Neuronal stem cell (in vitro differentiated cells): Measurements from ENCODE around the gene ASB18. TPM values are rescaled to one million over a fixed set of nuclear protein-coding genes. Genes with fewer than 3 reads are reported as not detected.

ENCODE experiments used
- DNase-seq: peaks from one replicate; pipeline ENCODE4 v3.0.0-alpha.2; 2013; ENCODE audit warnings: low spot score
- H2AFZ ChIP-seq: one replicate; pipeline ENCODE4 v1.6.1; 2013; ENCODE audit warnings: mild to moderate bottlenecking, low read length, inconsistent platforms
- H2AK5ac ChIP-seq: 2 replicates; pipeline ENCODE4 v1.6.1; 2013; ENCODE audit warnings: low read depth, mild to moderate bottlenecking, inconsistent platforms, low read length, moderate library complexity, mixed read lengths
- H2BK120ac ChIP-seq: 2 replicates; pipeline ENCODE4 v1.6.1; 2013; ENCODE audit warnings: low read depth, mild to moderate bottlenecking, inconsistent platforms, low read length, moderate library complexity, mixed read lengths
- H2BK12ac ChIP-seq: one replicate; pipeline ENCODE4 v1.6.1; 2013; ENCODE audit warnings: low read length, inconsistent platforms
- H2BK15ac ChIP-seq: 2 replicates; pipeline ENCODE4 v1.6.1; 2013; ENCODE audit warnings: mild to moderate bottlenecking, low read length, inconsistent platforms, mixed read lengths
- H2BK5ac ChIP-seq: one replicate; pipeline ENCODE4 v1.6.1; 2013; ENCODE audit warnings: inconsistent platforms, mild to moderate bottlenecking, low read length, moderate library complexity
- H3K14ac ChIP-seq: one replicate; pipeline ENCODE4 v1.6.1; 2013; ENCODE audit warnings: low read length, inconsistent platforms
- H3K18ac ChIP-seq: 2 replicates; pipeline ENCODE4 v1.6.1; 2013; ENCODE audit warnings: low read length, inconsistent platforms
- H3K23ac ChIP-seq: 2 replicates; pipeline ENCODE4 v1.6.1; 2013; ENCODE audit warnings: low read depth, mild to moderate bottlenecking, mixed read lengths, low read length, inconsistent platforms; ENCODE audit not compliant: poor library complexity
- H3K27ac ChIP-seq: replicated peaks from 3 replicates; pipeline ENCODE4 v1.5.1; 2013; ENCODE audit warnings: low read length, inconsistent platforms
- H3K27me3 ChIP-seq, 3 experiments: 2 replicates each; pipeline ENCODE4 v1.6.1; 2013; ENCODE audit warnings: low read length in 3 of 3, mild to moderate bottlenecking in 2 of 3, inconsistent platforms in 1 of 3, low read depth in 1 of 3, mixed read lengths in 1 of 3, moderate library complexity in 1 of 3; ENCODE audit not compliant: control insufficient read depth in 3 of 3, insufficient read depth in 3 of 3
- H3K36me3 ChIP-seq, 2 donors: replicated peaks in 1 of 2; 2 replicates each; pipeline ENCODE4 v1.6.1; 2013; ENCODE audit warnings: low read length in 2 of 2; ENCODE audit not compliant: control insufficient read depth in 2 of 2, insufficient read depth in 2 of 2
- H3K4ac ChIP-seq: 2 replicates; pipeline ENCODE4 v1.6.1; 2013; ENCODE audit warnings: inconsistent platforms, mild to moderate bottlenecking, low read length, moderate library complexity
- H3K4me1 ChIP-seq, 2 donors: 1 replicate in 1 of 2; 2 replicates in 1 of 2; pipeline ENCODE4 v1.6.1; 2013; ENCODE audit warnings: low read length in 2 of 2, low read depth in 1 of 2; ENCODE audit not compliant: control insufficient read depth in 2 of 2, insufficient read depth in 1 of 2
- H3K4me2 ChIP-seq: one replicate; pipeline ENCODE4 v1.6.1; 2013; ENCODE audit warnings: mild to moderate bottlenecking, low read length, inconsistent platforms; ENCODE audit not compliant: insufficient read depth, poor library complexity, severe bottlenecking
- H3K4me3 ChIP-seq, 2 donors: 2 replicates each; pipeline ENCODE4 v1.5.1; 2013; ENCODE audit warnings: low read length in 2 of 2, mild to moderate bottlenecking in 2 of 2, inconsistent platforms in 1 of 2, moderate library complexity in 1 of 2
- H3K79me1 ChIP-seq: one replicate; pipeline ENCODE4 v1.6.1; 2013; ENCODE audit warnings: low read depth, mild to moderate bottlenecking, inconsistent platforms, low read length, moderate library complexity
- H3K9ac ChIP-seq: one replicate; pipeline ENCODE4 v1.6.1; 2013; ENCODE audit warnings: mild to moderate bottlenecking, low read depth, low read length, inconsistent platforms; ENCODE audit not compliant: poor library complexity
- H3K9me3 ChIP-seq, 2 donors: replicated peaks in 1 of 2; 2 replicates each; pipeline versions ENCODE3 to v1.6.1; 2013; ENCODE audit warnings: low read length in 2 of 2, mild to moderate bottlenecking in 2 of 2, inconsistent platforms in 1 of 2, low read depth in 1 of 2, mixed read lengths in 1 of 2, moderate library complexity in 1 of 2; ENCODE audit not compliant: control insufficient read depth in 2 of 2, insufficient read depth in 1 of 2
- H4K8ac ChIP-seq: one replicate; pipeline ENCODE4 v1.6.1; 2013; ENCODE audit warnings: low read depth, mild to moderate bottlenecking, inconsistent platforms, low read length, moderate library complexity
- H4K91ac ChIP-seq: one replicate; pipeline ENCODE4 v1.6.1; 2013; ENCODE audit warnings: low read length, low read depth, mild to moderate bottlenecking, inconsistent platforms; ENCODE audit not compliant: poor library complexity
- WGBS, 2 donors: extraction: QIAGEN DNeasy Blood & Tissue Kit; methylation state at CpG; one replicate each; pipeline ENCODE4 v1.1.7; 2013; ENCODE audit warnings: missing lambda C conversion rate in 2 of 2, mixed read lengths in 1 of 2; ENCODE audit not compliant: insufficient read length in 2 of 2, insufficient replicate concordance in 1 of 2; ENCODE audit errors: extremely low coverage in 2 of 2; 5-methylcytosine and 5-hydroxymethylcytosine counted together
- polyA plus RNA-seq, 2 experiments: library from polyadenylated mRNA; stranded (reverse); fragments of 200-250 nt; gene quantifications; one replicate each; pipeline ENCODE4 v1.2.3, GENCODE V29; 2013

Gene ASB18, protein sequence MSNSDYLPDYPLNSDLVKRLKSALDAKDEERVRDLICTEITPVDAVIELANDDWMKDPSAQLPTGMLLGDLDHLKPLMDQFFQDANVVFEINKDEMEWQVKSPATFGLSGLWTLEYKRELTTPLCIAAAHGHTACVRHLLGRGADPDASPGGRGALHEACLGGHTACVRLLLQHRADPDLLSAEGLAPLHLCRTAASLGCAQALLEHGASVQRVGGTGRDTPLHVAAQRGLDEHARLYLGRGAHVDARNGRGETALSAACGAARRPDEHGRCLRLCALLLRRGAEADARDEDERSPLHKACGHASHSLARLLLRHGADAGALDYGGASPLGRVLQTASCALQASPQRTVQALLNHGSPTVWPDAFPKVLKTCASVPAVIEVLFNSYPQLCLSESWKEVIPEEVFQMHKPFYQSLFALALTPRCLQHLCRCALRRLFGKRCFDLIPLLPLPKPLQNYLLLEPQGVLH
- not detected for polyA plus RNA-seq (2013, experiment 1 of 2)
- polyA plus RNA-seq (2013, experiment 2 of 2): not detected

DNA sequence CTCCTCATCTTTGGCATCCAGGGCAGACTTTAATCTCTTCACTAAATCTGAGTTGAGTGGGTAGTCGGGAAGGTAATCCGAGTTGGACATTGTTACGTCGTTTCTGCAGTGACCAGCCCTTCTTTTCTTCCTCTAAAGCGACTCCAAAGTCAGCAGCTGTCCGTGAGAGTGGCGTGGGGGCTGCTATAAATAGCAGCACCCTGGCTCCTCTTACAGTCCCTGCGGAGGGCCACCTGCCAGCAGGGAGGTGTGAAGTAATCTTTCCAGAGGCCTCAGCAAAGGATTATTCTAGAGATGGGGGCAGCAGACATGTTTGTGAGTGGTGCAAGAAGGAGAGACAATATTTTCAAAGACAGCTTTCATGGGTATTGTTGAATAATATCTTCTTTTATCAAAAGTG lies at the start of gene ASB18:
Gene ASB18, minus strand, starts transcription at position 151 of the 400 bp plus-strand sequence. Its CDS starts 61 bp downstream, at position 90.
- Histone ChIP-seq H2BK120ac (no peak within 1 kb of the TSS), H2AFZ (no peak within 1 kb of the TSS), H3K4me1 (no peaks in the 10 kb centered on the region), H3K79me1 (no peaks in the 10 kb centered on the region), H3K36me3 (no peaks in the 10 kb centered on the region), H3K14ac (no peak within 1 kb of the TSS), H3K4me3 (no peak within 1 kb of the TSS), H3K4ac (no peak within 1 kb of the TSS), H3K4me2 (no peak within 1 kb of the TSS), H4K91ac (no peak within 1 kb of the TSS), H2AK5ac (no peak within 1 kb of the TSS), H2BK12ac (no peak within 1 kb of the TSS), H3K27me3 (peaks cover 0 to 3% (median 0%) of the 10 kb centered on the region in 3 experiments), H3K9me3 (peaks cover 2 to 9% of the 10 kb centered on the region in 2 donors), H3K18ac (no peak within 1 kb of the TSS), H4K8ac (no peak within 1 kb of the TSS), H2BK5ac (no peak within 1 kb of the TSS), H2BK15ac (no peak within 1 kb of the TSS), H3K23ac (no peak within 1 kb of the TSS), H3K9ac (no peak within 1 kb of the TSS), H3K27ac (no peak within 1 kb of the TSS)
- DNase-seq: no peak
- no CpG with 5 or more reads among the region's 8 CpGs for WGBS, 2 donors

DNA sequence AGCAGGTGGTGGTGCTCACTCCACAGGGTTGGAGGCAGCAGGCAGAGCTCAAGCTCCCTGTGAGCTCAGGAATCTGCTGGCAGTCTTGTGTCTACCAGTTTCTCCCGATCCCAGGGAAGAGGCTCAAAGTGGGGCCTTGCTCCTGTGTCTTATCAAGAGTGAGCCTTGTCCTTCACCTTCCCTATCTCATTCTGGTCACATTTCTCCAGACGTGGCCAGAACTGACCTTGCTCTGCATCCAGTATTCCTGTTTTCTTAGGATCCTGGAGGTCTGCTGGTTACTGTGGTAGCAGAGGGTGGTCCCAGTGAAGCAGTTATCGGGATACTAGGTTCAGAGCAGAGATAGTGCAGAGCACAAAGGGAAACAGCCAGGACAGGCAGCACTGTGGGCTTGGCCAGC lies 47.1 kb upstream of the ASB18 start:
- Histone ChIP-seq H3K14ac (peak overlapping the region; percentile 82), H3K4me3 (peak overlapping the region in 1 of 2 donors; percentile 21), H3K27ac (no peak overlapping the region), H4K8ac (peak overlapping the region; percentile 70), H3K79me1 (no peaks in the 10 kb centered on the region), H3K9me3 (peaks cover 0 to 16% of the 10 kb centered on the region in 2 donors), H3K4me2 (no peak overlapping the region), H2BK120ac (no peak overlapping the region), H3K23ac (no peak overlapping the region), H2BK5ac (peak overlapping the region; percentile 2), H3K9ac (peak overlapping the region; percentile 54), H2AK5ac (peak overlapping the region; percentile 66), H3K27me3 (no peaks in the 10 kb centered on the region), H3K18ac (peak overlapping the region; percentile 72), H2BK15ac (no peak overlapping the region), H4K91ac (no peak overlapping the region), H2BK12ac (no peak overlapping the region), H3K4me1 (peaks cover 4 to 5% of the 10 kb centered on the region in 2 donors), H3K4ac (no peak overlapping the region), H2AFZ (peak overlapping the region; percentile 47), H3K36me3 (no peaks in the 10 kb centered on the region)
- WGBS, 2 donors: no CpG with 5 or more reads among the region's 3 CpGs
- DNase-seq: no peak

DNA sequence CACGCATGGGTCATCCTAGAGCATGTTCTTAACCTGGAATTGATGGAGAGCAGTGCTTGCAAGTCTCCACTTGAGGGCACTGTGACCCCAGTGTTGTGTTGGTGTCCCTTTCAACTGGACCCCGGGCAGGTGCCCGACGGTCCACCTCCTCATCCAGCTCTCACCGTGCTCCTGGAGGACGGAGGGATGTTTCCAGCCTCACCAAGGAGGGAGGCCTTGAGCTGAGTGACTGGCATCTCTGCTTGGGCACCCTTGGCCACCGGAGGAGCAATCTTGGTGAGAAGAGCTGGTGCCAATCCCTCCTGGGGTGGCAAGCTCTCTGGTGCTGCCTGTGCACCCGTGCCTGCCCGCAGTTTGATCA lies 45.4 kb upstream of the ASB18 start:
- Histone ChIP-seq H2BK120ac (no peak overlapping the region), H3K9me3 (peaks cover 0 to 16% of the 10 kb centered on the region in 2 donors), H3K4me1 (peaks cover 4 to 5% of the 10 kb centered on the region in 2 donors), H4K8ac (no peak overlapping the region), H2BK5ac (no peak overlapping the region), H2BK15ac (no peak overlapping the region), H3K36me3 (no peaks in the 10 kb centered on the region), H2BK12ac (no peak overlapping the region), H2AK5ac (peak overlapping the region; percentile 53), H3K79me1 (no peaks in the 10 kb centered on the region), H3K4me3 (no peak overlapping the region), H4K91ac (no peak overlapping the region), H3K9ac (no peak overlapping the region), H3K18ac (peak overlapping the region; percentile 42), H3K27ac (no peak overlapping the region), H3K4ac (no peak overlapping the region), H3K14ac (no peak overlapping the region), H3K23ac (no peak overlapping the region), H3K27me3 (no peaks in the 10 kb centered on the region), H3K4me2 (no peak overlapping the region), H2AFZ (no peak overlapping the region)
- WGBS, 2 donors: no CpG with 5 or more reads among the region's 9 CpGs
- peak; percentile 62 for DNase-seq

DNA sequence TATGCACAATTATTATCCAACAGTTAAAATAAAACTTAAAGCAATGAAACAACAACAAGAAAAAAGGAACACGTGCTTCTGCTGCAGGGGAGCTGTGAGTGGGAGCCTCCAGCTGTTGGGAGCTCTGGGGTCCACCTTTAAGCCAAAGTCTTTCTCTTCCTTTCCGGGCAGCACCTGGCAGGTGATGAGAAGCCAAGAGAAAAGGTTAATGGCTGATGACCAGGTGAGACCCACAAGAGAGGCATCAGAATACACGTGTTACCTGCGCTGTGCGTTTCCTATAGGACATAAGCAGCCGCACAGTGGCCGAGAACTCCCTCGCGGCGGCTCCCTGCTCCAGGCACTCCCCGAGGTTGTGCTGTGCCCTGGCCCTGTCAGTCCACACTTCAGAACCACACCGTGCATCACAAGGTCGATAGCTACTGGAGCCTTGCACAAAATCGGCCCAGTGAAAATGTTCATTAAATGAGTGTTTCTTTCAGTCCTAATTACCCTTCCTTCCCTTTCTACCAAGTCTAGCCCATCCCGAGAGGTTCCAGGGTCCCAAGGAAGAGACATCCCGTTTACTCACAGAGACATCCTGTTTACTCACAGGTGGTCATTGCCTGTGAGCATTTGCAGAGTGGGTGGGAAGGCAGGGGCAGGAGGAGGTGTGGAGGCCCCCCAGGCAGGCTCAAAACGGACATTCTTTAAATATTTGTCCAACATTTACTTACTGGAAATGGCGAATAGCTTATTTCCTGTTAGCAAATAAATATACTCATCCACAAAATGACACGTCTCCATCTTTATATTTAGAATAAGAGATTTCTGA lies 44.9 kb upstream of the ASB18 start:
- H3K9me3 ChIP-seq: peaks cover 0 to 16% of the 10 kb centered on the region in 2 donors
- H2BK5ac ChIP-seq: no peak overlapping the region
- no peak overlapping the region for H3K4me2 ChIP-seq
- no peak for DNase-seq
- H3K79me1 ChIP-seq: no peaks in the 10 kb centered on the region
- H3K4me1 ChIP-seq: peaks cover 4 to 5% of the 10 kb centered on the region in 2 donors
- H2AFZ ChIP-seq: no peak overlapping the region
- H3K23ac ChIP-seq: no peak overlapping the region
- H3K18ac ChIP-seq: no peak overlapping the region
- no peak overlapping the region for H3K4me3 ChIP-seq
- H2BK120ac ChIP-seq: no peak overlapping the region
- H4K91ac ChIP-seq: no peak overlapping the region
- H3K36me3 ChIP-seq: no peaks in the 10 kb centered on the region
- H2AK5ac ChIP-seq: peak overlapping the region; percentile 24
- H3K27ac ChIP-seq: no peak overlapping the region
- no CpG with 5 or more reads among the region's 19 CpGs for WGBS, 2 donors
- H2BK15ac ChIP-seq: no peak overlapping the region
- no peak overlapping the region for H4K8ac ChIP-seq
- H3K14ac ChIP-seq: no peak overlapping the region
- H3K4ac ChIP-seq: no peak overlapping the region
- no peak overlapping the region for H3K9ac ChIP-seq
- H3K27me3 ChIP-seq: no peaks in the 10 kb centered on the region
- no peak overlapping the region for H2BK12ac ChIP-seq
